Stomach (tissue), 4 donors: Measurements from ENCODE around the gene SPOCK2.

Experiments
- CTCF ChIP-seq, 7 experiments: fragments of 450-650 bp in 4 of 7; fragments of 200-600 bp in 3 of 7; sonication (generic) in 3 of 7; IDR thresholded peaks; one replicate each; pipeline ENCODE4 v1.5.1; 2016 to 2019; ENCODE audit warnings: antibody characterized with exemption in 7 of 7, control low read depth in 2 of 7, mild to moderate bottlenecking in 1 of 7
- POLR2A ChIP-seq, 4 donors: fragments of 450-650 bp; IDR thresholded peaks; one replicate each; pipeline ENCODE4 v1.6.1; 2016; ENCODE audit warnings: antibody characterized with exemption in 4 of 4, control low read depth in 2 of 4, mild to moderate bottlenecking in 1 of 4, moderate library complexity in 1 of 4
- POLR2AphosphoS5 ChIP-seq, 3 donors: sonication (generic); formaldehyde crosslinking; IDR thresholded peaks; one replicate each; pipeline ENCODE4 v1.6.1; 2016; ENCODE audit warnings: antibody characterized with exemption in 3 of 3

GRCh38 chr10:72020914-72021809 lies 67.2 kb downstream of the SPOCK2 start:
- TF ChIP-seq CTCF (IDR thresholded peaks at IDR 0.05) (no peak), POLR2AphosphoS5 (IDR thresholded peaks at IDR 0.05) (no peak), POLR2A (IDR thresholded peaks at IDR 0.05) (no peak)
